ENCODE results near the gene PANK1. TPM values are rescaled to one million over a fixed set of nuclear protein-coding genes. Genes with fewer than 3 reads are reported as not detected.
A peak's percentile ranks its signal among the peaks of the same experiment; 100 is the strongest.

The PANK1 gene
- total and polyA plus RNA-seq, 2 donors from 2014 or later, result 5.4 to 31.3 TPM

DNA sequence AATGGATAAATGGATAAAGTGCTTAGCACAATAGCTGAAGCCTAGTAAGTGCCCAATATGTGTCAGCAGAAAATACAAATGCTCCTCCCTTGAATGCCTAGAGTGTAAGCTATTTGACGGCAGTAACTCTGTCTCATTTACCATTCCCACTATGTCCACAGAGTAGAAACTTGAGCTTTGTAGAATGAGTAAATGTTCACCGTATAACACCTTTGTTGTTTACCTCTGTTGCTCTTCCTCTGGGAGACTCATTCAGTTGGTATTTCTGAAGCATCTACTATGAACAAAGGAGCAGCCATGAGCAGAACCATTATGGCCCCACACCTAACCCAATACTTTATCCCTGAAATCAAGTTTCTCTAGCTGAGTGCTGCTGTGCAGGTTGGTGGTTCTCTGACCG lies 101.2 kb downstream of the PANK1 start:
- Histone ChIP-seq H3K9ac (ENCODE audit: low read length in 3 of 3) (no peak overlapping the region), H3K4me3 (ENCODE audit: low read length in 3 of 3) (no peak overlapping the region), H3K27ac (ENCODE audit: low read depth in 2 of 2, low read length in 2 of 2) (no peak overlapping the region), H3K4me1 (ENCODE audit: control insufficient read depth in 2 of 3, insufficient read depth in 2 of 3, low read depth in 1 of 3, low read length in 3 of 3) (no peaks in the 10 kb centered on the region), H3K27me3 (ENCODE audit: control insufficient read depth, insufficient read depth, low read length) (no peaks in the 10 kb centered on the region), H3K9me3 (ENCODE audit: control insufficient read depth in 2 of 3, insufficient read depth in 1 of 3, low read length in 3 of 3) (no peaks in the 10 kb centered on the region), H3K36me3 (ENCODE audit: control insufficient read depth in 2 of 3, insufficient read depth in 3 of 3, low read length in 3 of 3) (no peaks in the 10 kb centered on the region)
- FAIRE-seq, result no peak
- intact Hi-C loops (cut with DNase I), result no loop called here
- TF ChIP-seq, protein P1, sequence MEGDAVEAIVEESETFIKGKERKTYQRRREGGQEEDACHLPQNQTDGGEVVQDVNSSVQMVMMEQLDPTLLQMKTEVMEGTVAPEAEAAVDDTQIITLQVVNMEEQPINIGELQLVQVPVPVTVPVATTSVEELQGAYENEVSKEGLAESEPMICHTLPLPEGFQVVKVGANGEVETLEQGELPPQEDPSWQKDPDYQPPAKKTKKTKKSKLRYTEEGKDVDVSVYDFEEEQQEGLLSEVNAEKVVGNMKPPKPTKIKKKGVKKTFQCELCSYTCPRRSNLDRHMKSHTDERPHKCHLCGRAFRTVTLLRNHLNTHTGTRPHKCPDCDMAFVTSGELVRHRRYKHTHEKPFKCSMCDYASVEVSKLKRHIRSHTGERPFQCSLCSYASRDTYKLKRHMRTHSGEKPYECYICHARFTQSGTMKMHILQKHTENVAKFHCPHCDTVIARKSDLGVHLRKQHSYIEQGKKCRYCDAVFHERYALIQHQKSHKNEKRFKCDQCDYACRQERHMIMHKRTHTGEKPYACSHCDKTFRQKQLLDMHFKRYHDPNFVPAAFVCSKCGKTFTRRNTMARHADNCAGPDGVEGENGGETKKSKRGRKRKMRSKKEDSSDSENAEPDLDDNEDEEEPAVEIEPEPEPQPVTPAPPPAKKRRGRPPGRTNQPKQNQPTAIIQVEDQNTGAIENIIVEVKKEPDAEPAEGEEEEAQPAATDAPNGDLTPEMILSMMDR (IDR thresholded peaks at IDR 0.05; ENCODE audit: borderline replicate concordance, extremely low read depth, insufficient read depth), result no peak
- no peak for DNase-seq

DNA sequence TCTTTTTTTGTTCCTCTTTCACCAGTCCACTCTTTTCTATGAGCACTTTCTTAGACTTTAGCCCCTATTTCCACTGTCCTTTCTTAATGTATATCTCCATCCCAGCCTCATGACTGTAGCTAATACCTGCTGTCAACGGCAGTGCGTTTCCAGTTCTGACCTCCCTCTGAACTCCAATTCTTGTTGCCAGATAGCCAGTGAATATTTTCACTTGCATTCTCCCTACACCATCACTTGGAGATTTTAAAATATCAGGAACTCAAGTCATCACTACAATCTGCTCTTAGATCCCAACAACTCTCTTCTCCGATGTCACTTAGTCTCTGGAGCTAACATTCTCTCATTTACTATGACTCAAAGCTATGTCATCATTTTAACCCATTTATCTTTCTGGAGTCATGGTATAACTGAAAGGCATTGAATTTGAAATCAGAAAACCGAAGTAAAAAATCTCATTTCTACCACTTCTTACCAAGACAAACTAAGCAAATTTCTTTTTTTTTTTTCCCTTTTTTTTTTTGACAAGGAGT lies 104.6 kb downstream of the PANK1 start:
- H3K9me3 ChIP-seq (ENCODE audit: control insufficient read depth in 2 of 3, insufficient read depth in 1 of 3, low read length in 3 of 3), result no peaks in the 10 kb centered on the region
- intact Hi-C loops (cut with DNase I), result no loop called here
- peaks cover 0 to 5% (median 4%) of the 10 kb centered on the region in 3 donors for H3K4me1 ChIP-seq (ENCODE audit: control insufficient read depth in 2 of 3, insufficient read depth in 2 of 3, low read depth in 1 of 3, low read length in 3 of 3)
- FAIRE-seq (no peak), DNase-seq (no peak)
- H3K27me3 ChIP-seq (ENCODE audit: control insufficient read depth, insufficient read depth, low read length), result no peaks in the 10 kb centered on the region
- H3K4me3 ChIP-seq (ENCODE audit: low read length in 3 of 3), result no peak overlapping the region
- TF ChIP-seq, protein P1 (IDR thresholded peaks at IDR 0.05; ENCODE audit: borderline replicate concordance, extremely low read depth, insufficient read depth), result no peak
- no peaks in the 10 kb centered on the region for H3K36me3 ChIP-seq (ENCODE audit: control insufficient read depth in 2 of 3, insufficient read depth in 3 of 3, low read length in 3 of 3)
- no peak overlapping the region for H3K27ac ChIP-seq (ENCODE audit: low read depth in 2 of 2, low read length in 2 of 2)
- no peak overlapping the region for H3K9ac ChIP-seq (ENCODE audit: low read length in 3 of 3)

GRCh38 chr10:89537364-89537763 lies 107.7 kb downstream of the PANK1 start:
- H3K4me3 ChIP-seq (ENCODE audit: low read length in 3 of 3), result peak overlapping the region in 1 of 3 donors; percentile 1
- no peaks in the 10 kb centered on the region for H3K9me3 ChIP-seq (ENCODE audit: control insufficient read depth in 2 of 3, insufficient read depth in 1 of 3, low read length in 3 of 3)
- peaks cover 0 to 6% (median 5%) of the 10 kb centered on the region in 3 donors for H3K4me1 ChIP-seq (ENCODE audit: control insufficient read depth in 2 of 3, insufficient read depth in 2 of 3, low read depth in 1 of 3, low read length in 3 of 3)
- peak overlapping the region; percentile 46 to 82 for H3K27ac ChIP-seq (ENCODE audit: low read depth in 2 of 2, low read length in 2 of 2)
- intact Hi-C loops (cut with DNase I), result no loop called here
- peaks cover 13% of the 10 kb centered on the region for H3K27me3 ChIP-seq (ENCODE audit: control insufficient read depth, insufficient read depth, low read length)
- H3K9ac ChIP-seq (ENCODE audit: low read length in 3 of 3), result no peak overlapping the region
- DNase-seq, result peak in 3 of 5 donors; percentile 28 to 72 (median 66)
- TF ChIP-seq, protein P1 (IDR thresholded peaks at IDR 0.05; ENCODE audit: borderline replicate concordance, extremely low read depth, insufficient read depth), result no peak
- no peak for FAIRE-seq
- H3K36me3 ChIP-seq (ENCODE audit: control insufficient read depth in 2 of 3, insufficient read depth in 3 of 3, low read length in 3 of 3), result no peaks in the 10 kb centered on the region

DNA sequence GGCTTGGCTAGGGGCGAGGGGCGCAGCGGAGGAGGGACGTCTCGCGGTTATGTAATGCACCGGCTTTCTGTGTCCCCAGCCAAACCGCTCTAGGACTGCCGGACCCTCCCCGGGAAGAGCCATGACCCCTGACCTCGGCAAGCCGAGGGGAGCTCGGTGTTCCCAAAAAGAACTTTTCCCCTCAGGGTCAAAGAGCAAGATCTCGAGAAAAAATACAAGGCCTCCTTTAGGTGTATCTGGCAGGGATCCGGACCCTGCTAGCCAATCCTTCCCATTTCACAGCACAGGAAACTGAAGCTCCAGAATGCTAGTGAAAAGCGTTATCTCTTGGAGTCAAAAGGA lies 109.1 kb downstream of the PANK1 start:
- Histone ChIP-seq H3K36me3 (ENCODE audit: control insufficient read depth in 2 of 3, insufficient read depth in 3 of 3, low read length in 3 of 3) (peaks cover 0 to 2% (median 0%) of the 10 kb centered on the region in 3 donors), H3K27ac (ENCODE audit: low read depth in 2 of 2, low read length in 2 of 2) (peak overlapping the region; percentile 84 to 95), H3K9ac (ENCODE audit: low read length in 3 of 3) (peak overlapping the region in 1 of 3 donors; percentile 63), H3K27me3 (ENCODE audit: control insufficient read depth, insufficient read depth, low read length) (peaks cover 13% of the 10 kb centered on the region), H3K4me3 (ENCODE audit: low read length in 3 of 3) (peak overlapping the region in 2 of 3 donors; percentile 3 to 55), H3K4me1 (ENCODE audit: control insufficient read depth in 2 of 3, insufficient read depth in 2 of 3, low read depth in 1 of 3, low read length in 3 of 3) (peaks cover 0 to 8% (median 5%) of the 10 kb centered on the region in 3 donors), H3K9me3 (ENCODE audit: control insufficient read depth in 2 of 3, insufficient read depth in 1 of 3, low read length in 3 of 3) (no peaks in the 10 kb centered on the region)
- no peak for FAIRE-seq
- TF ChIP-seq, protein P1 (IDR thresholded peaks at IDR 0.05; ENCODE audit: borderline replicate concordance, extremely low read depth, insufficient read depth), result no peak
- intact Hi-C loops (cut with DNase I), result no loop called here
- DNase-seq, result no peak

All from kidney (tissue), 14 donors.